Skeletal muscle satellite cell (primary cell): ENCODE data around the gene TMC3.

ENCODE experiments used
- H3K27me3 ChIP-seq: 2 replicates; pipeline ENCODE4 v1.7.0; 2013; ENCODE audit warnings: low read length; ENCODE audit not compliant: control insufficient read depth, insufficient read depth
- H3K36me3 ChIP-seq: 2 replicates; pipeline ENCODE4 v1.7.0; 2013; ENCODE audit warnings: mild to moderate bottlenecking, control low read depth, low read length; ENCODE audit not compliant: insufficient read depth
- H3K4me1 ChIP-seq: 2 replicates; pipeline ENCODE4 v1.7.0; 2013; ENCODE audit warnings: low read length; ENCODE audit not compliant: control insufficient read depth, insufficient read depth
- H3K4me2 ChIP-seq: 2 replicates; pipeline ENCODE4 v1.7.0; 2013; ENCODE audit warnings: mild to moderate bottlenecking, low read length
- H3K4me3 ChIP-seq: 2 replicates; pipeline ENCODE4 v1.7.0; 2013; ENCODE audit warnings: low read length
- H3K9ac ChIP-seq: 2 replicates; pipeline ENCODE4 v1.7.0; 2013; ENCODE audit warnings: mild to moderate bottlenecking, low read depth, low read length, moderate library complexity
- H3K9me3 ChIP-seq: replicated peaks from 2 replicates; pipeline ENCODE4 v1.7.0; 2013; ENCODE audit warnings: mild to moderate bottlenecking, control low read depth, low read length

The TMC3 gene

DNA sequence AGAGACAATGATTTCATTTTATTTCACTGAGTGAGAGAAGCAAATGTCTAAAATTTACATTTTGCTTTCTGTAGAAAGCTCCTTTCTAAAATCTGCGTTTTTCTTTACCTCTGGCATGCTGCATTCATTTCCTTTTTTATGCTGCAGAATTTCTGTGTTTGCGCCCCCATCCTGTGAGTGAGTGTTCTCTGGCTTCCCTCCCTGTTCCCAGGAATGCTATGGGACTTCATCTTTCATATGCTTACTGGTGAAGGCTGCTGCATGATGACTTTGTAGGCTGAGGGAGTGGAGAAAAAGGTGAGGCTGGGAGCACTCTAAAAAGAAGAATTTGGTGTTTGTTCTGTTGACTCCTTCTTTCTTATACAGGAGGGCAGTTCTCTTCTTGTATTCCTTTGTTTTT is 7.7 kb upstream of the TMC3 start:
- Histone ChIP-seq H3K9me3 (no peaks in the 10 kb centered on the region), H3K9ac (no peak overlapping the region), H3K4me3 (no peak overlapping the region), H3K4me2 (no peak overlapping the region), H3K27me3 (peaks cover 2% of the 10 kb centered on the region), H3K36me3 (no peaks in the 10 kb centered on the region), H3K4me1 (no peaks in the 10 kb centered on the region)

- Histone ChIP-seq H3K9ac (no peak overlapping the region), H3K4me1 (no peaks in the 10 kb centered on the region), H3K36me3 (no peaks in the 10 kb centered on the region), H3K27me3 (peaks cover 2% of the 10 kb centered on the region), H3K9me3 (no peaks in the 10 kb centered on the region), H3K4me2 (no peak overlapping the region), H3K4me3 (no peak overlapping the region)
These were observed 6.7 kb upstream of the TMC3 start for GRCh38 chr15:81380668-81381067.

GRCh38 chr15:81380203-81380602 is 6.2 kb upstream of the TMC3 start:
- Histone ChIP-seq H3K4me2 (no peak overlapping the region), H3K4me3 (no peak overlapping the region), H3K9ac (no peak overlapping the region), H3K9me3 (no peaks in the 10 kb centered on the region), H3K36me3 (no peaks in the 10 kb centered on the region), H3K4me1 (no peaks in the 10 kb centered on the region), H3K27me3 (peaks cover 6% of the 10 kb centered on the region)

DNA sequence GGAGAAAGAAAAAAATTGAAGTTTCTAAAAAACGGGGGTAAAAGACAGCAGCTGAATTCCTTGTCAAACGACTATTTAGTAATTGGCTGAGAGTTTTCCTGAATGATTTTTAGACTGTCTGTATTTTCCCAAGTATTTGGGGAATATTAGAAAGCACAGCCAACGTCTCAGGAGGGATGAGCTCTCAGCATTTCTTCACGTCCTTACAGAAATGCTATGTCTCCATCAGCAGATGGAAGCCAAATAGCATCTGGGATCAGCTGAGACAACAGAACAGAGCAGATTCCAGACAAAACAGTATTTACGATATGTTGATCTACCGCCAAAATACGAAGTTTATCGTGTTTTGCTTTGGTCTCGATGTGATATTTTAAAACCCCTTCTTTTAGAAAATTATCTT is 5.3 kb upstream of the TMC3 start:
- Histone ChIP-seq H3K27me3 (peaks cover 14% of the 10 kb centered on the region), H3K9me3 (no peaks in the 10 kb centered on the region), H3K4me1 (no peaks in the 10 kb centered on the region), H3K4me2 (no peak overlapping the region), H3K4me3 (no peak overlapping the region), H3K36me3 (no peaks in the 10 kb centered on the region), H3K9ac (no peak overlapping the region)

DNA sequence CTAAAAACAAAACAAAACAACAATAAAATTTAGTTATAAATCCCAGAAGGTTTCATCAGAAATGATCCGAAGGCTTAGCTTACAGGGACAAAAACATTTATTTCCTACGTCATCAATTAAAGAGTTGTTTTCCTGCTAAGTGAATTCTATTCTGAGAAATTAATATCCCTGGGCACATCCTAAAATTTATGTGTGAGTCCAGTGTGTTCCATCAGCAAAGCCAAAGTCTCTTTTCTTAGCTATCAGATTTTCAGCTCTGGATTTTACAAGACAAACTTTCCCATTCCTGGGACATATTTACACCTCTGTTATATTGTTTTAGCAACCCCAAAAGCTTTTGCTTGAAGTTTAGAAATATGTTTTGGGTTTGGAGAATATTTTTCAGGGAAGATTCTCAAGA is 4.4 kb upstream of the TMC3 start:
- Histone ChIP-seq H3K4me3 (no peak overlapping the region), H3K4me2 (no peak overlapping the region), H3K9me3 (no peaks in the 10 kb centered on the region), H3K36me3 (no peaks in the 10 kb centered on the region), H3K27me3 (peaks cover 22% of the 10 kb centered on the region), H3K4me1 (no peaks in the 10 kb centered on the region), H3K9ac (no peak overlapping the region)

GRCh38 chr15:81377871-81378270 is 3.9 kb upstream of the TMC3 start:
- H3K27me3 ChIP-seq: peaks cover 26% of the 10 kb centered on the region
- H3K9ac ChIP-seq: no peak overlapping the region
- H3K4me3 ChIP-seq: no peak overlapping the region
- no peaks in the 10 kb centered on the region for H3K4me1 ChIP-seq
- H3K9me3 ChIP-seq: no peaks in the 10 kb centered on the region
- H3K36me3 ChIP-seq: no peaks in the 10 kb centered on the region
- H3K4me2 ChIP-seq: no peak overlapping the region

- Histone ChIP-seq H3K4me3 (no peak overlapping the region), H3K27me3 (peaks cover 36% of the 10 kb centered on the region), H3K9ac (no peak overlapping the region), H3K4me2 (no peak overlapping the region), H3K9me3 (no peaks in the 10 kb centered on the region), H3K4me1 (no peaks in the 10 kb centered on the region), H3K36me3 (no peaks in the 10 kb centered on the region)
These were observed 2.2 kb upstream of the TMC3 start for GRCh38 chr15:81376231-81376630.

DNA sequence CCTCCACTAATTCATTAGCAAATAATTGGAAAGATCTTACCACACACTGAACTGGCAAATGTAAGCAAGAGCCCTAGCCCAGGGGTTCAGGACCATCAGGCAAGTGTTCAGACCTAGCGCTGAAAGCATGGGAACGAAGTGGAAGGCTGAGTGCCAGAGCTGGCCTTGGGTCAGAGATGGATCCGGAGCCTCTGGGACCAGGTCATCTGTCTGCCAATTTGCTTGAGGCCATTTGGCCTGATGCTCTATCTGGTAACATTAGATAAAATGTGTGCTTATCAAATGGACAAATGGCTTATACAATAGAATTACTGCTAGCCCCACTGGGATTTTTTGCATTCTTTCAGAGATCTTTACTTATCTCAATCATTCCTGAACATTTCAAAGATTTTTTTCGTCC is 1.4 kb upstream of the TMC3 start:
- Histone ChIP-seq H3K4me2 (no peak overlapping the region), H3K27me3 (peaks cover 38% of the 10 kb centered on the region), H3K36me3 (no peaks in the 10 kb centered on the region), H3K9ac (no peak overlapping the region), H3K4me3 (no peak overlapping the region), H3K4me1 (no peaks in the 10 kb centered on the region), H3K9me3 (no peaks in the 10 kb centered on the region)

- no peak overlapping the region for H3K4me2 ChIP-seq
- no peak overlapping the region for H3K9ac ChIP-seq
- H3K4me3 ChIP-seq: no peak overlapping the region
- H3K27me3 ChIP-seq: peaks cover 38% of the 10 kb centered on the region
- no peaks in the 10 kb centered on the region for H3K36me3 ChIP-seq
- no peaks in the 10 kb centered on the region for H3K4me1 ChIP-seq
- H3K9me3 ChIP-seq: no peaks in the 10 kb centered on the region
These were observed 837 bp downstream of the TMC3 start for GRCh38 chr15:81373176-81373575.

GRCh38 chr15:81372575-81372974 is 1.4 kb downstream of the TMC3 start:
- H3K27me3 ChIP-seq: peaks cover 38% of the 10 kb centered on the region
- H3K4me3 ChIP-seq: no peak overlapping the region

DNA sequence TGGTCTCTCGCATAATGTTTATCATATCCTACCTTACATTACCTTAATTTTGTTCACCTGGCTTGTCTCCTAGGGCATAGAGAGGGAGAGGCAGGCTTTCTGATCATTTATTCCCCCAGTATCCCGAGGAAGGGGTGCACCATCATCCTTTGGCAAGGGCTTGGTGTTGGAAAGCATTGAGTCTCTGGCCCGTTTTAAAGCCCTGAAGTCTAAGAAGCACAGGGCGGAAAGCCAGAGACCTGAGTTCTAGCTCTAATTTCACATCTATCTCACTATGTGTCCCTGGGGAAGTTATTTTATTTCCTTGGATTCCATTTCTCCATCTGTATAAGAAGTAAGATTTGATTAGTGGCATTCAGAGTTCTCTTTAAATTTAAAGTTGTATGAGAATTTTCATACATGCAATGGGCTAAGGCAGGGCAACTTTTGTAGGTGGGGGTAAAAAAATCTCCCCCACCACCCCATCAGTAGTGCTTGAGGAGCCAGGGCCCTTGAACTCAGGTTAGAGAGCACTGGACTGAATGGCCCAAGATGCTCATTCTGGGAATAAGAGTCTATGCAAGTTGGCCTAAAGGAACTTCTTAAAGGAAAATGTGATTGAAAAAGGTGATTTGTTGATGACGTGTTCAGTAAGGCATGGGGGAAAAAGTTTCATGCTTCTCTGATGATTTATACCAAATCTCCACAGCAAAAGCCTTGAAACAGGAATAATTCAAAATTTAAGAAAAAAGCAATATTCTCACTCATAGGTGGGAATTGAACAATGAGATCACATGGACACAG is 10.1 kb downstream of the TMC3 start:
- Histone ChIP-seq H3K4me2 (no peak overlapping the region), H3K9me3 (no peaks in the 10 kb centered on the region), H3K4me1 (no peaks in the 10 kb centered on the region), H3K36me3 (no peaks in the 10 kb centered on the region), H3K27me3 (peaks cover 2% of the 10 kb centered on the region), H3K4me3 (no peak overlapping the region), H3K9ac (no peak overlapping the region)

More at GRCh38 chr15:81372575-81372974, 1.4 kb downstream of the TMC3 start:
- H3K36me3 ChIP-seq: no peaks in the 10 kb centered on the region
- no peak overlapping the region for H3K4me2 ChIP-seq
- no peaks in the 10 kb centered on the region for H3K9me3 ChIP-seq
- H3K9ac ChIP-seq: no peak overlapping the region
- H3K4me1 ChIP-seq: no peaks in the 10 kb centered on the region

- Histone ChIP-seq H3K4me2 (no peak overlapping the region), H3K9me3 (no peaks in the 10 kb centered on the region), H3K27me3 (peaks cover 3% of the 10 kb centered on the region)
These were observed 10.7 kb downstream of the TMC3 start for GRCh38 chr15:81363276-81363675.

More at GRCh38 chr15:81363276-81363675, 10.7 kb downstream of the TMC3 start:
- Histone ChIP-seq H3K4me3 (no peak overlapping the region), H3K4me1 (no peaks in the 10 kb centered on the region), H3K36me3 (no peaks in the 10 kb centered on the region), H3K9ac (no peak overlapping the region)
